BE2C (cell line): Measurements from ENCODE around the gene FAM117B.

Experiments used
- DNase-seq: peaks from one replicate; pipeline ENCODE4 v3.0.0-alpha.2; 2020
- H3K27me3 ChIP-seq: fragments of 250-450 bp; sonication (Bioruptor Pico); 2 replicates; pipeline ENCODE4 v1.5.1; 2020; ENCODE audit warnings: mild to moderate bottlenecking
- H3K36me3 ChIP-seq: fragments of 250-450 bp; sonication (Bioruptor Pico); 2 replicates; pipeline ENCODE4 v1.5.1; 2020; ENCODE audit warnings: mild to moderate bottlenecking
- H3K4me1 ChIP-seq: fragments of 250-450 bp; sonication (Bioruptor Pico); 2 replicates; pipeline ENCODE4 v1.5.1; 2020
- H3K4me3 ChIP-seq: 2 replicates; pipeline ENCODE4 v1.5.1; 2011; ENCODE audit warnings: low read depth, low read length
- H3K9me3 ChIP-seq: fragments of 250-450 bp; sonication (Bioruptor Pico); 2 replicates; pipeline ENCODE4 v1.5.1; 2020
- TF ChIP-seq, protein P1 (sequence below): IDR thresholded peaks from 2 replicates; pipeline ENCODE4 v1.5.1; 2012; ENCODE audit warnings: mild to moderate bottlenecking, low read depth, low read length

FAM117B gene

DNA sequence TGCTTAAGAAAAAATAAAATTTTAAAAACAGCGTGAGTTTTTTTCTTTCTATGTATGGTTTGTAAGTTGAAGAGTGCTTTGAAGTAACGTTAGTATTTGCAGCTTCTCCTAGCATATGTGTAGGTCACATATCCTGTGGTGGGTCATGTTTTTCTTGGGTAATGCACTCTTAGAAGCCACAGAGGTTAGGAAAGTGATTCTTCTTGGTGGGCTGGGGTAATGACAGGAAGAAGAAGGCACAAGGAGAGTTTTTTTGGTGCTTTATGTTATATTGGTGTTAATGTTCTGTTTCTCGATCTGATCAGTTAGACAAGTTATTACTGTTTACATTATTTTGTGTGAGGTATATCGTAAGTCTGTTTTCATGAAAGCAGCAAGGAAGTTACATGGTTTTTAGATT, 127.8 kb downstream of the FAM117B start:
- H3K4me3 ChIP-seq = no peak overlapping the region
- TF ChIP-seq, protein P1, sequence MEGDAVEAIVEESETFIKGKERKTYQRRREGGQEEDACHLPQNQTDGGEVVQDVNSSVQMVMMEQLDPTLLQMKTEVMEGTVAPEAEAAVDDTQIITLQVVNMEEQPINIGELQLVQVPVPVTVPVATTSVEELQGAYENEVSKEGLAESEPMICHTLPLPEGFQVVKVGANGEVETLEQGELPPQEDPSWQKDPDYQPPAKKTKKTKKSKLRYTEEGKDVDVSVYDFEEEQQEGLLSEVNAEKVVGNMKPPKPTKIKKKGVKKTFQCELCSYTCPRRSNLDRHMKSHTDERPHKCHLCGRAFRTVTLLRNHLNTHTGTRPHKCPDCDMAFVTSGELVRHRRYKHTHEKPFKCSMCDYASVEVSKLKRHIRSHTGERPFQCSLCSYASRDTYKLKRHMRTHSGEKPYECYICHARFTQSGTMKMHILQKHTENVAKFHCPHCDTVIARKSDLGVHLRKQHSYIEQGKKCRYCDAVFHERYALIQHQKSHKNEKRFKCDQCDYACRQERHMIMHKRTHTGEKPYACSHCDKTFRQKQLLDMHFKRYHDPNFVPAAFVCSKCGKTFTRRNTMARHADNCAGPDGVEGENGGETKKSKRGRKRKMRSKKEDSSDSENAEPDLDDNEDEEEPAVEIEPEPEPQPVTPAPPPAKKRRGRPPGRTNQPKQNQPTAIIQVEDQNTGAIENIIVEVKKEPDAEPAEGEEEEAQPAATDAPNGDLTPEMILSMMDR = no peak
- H3K27me3 ChIP-seq = no peaks in the 10 kb centered on the region
- H3K9me3 ChIP-seq = no peaks in the 10 kb centered on the region
- no peak for DNase-seq
- H3K36me3 ChIP-seq = peaks cover 3% of the 10 kb centered on the region; the same call in 1 of the 2 replicates
- H3K4me1 ChIP-seq = no peaks in the 10 kb centered on the region

DNA sequence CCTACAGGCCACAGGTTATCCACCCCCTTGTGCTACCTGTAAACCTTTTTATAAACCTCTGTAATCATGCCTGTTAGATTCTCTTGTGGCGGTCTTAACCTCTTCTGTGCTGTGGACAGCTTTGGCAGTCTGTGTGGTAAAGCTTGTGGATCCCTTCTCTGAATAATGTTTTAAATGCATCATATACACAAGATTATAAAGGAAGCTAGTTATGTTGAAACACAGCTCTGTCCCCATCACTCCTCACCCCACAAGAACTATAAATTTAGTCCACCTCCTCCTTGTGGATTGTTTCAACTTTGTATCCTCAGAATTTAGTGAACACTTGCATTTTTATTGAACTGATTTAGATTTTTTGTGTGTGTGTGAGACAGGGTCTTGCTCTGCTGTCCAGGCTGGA, 129.1 kb downstream of the FAM117B start:
- H3K4me1 ChIP-seq = no peaks in the 10 kb centered on the region
- TF ChIP-seq, protein P1 = no peak
- H3K4me3 ChIP-seq = no peak overlapping the region
- H3K9me3 ChIP-seq = no peaks in the 10 kb centered on the region
- H3K27me3 ChIP-seq = no peaks in the 10 kb centered on the region
- no peaks in the 10 kb centered on the region for H3K36me3 ChIP-seq
- DNase-seq = no peak

GRCh38 chr2:202764991-202765390, 130.2 kb downstream of the FAM117B start:
- no peaks in the 10 kb centered on the region for H3K36me3 ChIP-seq
- TF ChIP-seq, protein P1 = no peak
- H3K4me1 ChIP-seq = no peaks in the 10 kb centered on the region
- H3K9me3 ChIP-seq = no peaks in the 10 kb centered on the region
- H3K27me3 ChIP-seq = no peaks in the 10 kb centered on the region
- no peak overlapping the region for H3K4me3 ChIP-seq
- DNase-seq = no peak

- Histone ChIP-seq H3K4me3 (no peak overlapping the region), H3K27me3 (no peaks in the 10 kb centered on the region), H3K36me3 (no peaks in the 10 kb centered on the region), H3K4me1 (no peaks in the 10 kb centered on the region), H3K9me3 (no peaks in the 10 kb centered on the region)
- TF ChIP-seq, protein P1 = no peak
- DNase-seq = no peak
Observed at GRCh38 chr2:202765436-202765835, 130.7 kb downstream of the FAM117B start.

- H3K9me3 ChIP-seq = no peaks in the 10 kb centered on the region
- TF ChIP-seq, protein P1 = no peak
- no peaks in the 10 kb centered on the region for H3K4me1 ChIP-seq
- DNase-seq = no peak
- H3K36me3 ChIP-seq = no peaks in the 10 kb centered on the region
- no peak overlapping the region for H3K4me3 ChIP-seq
- no peaks in the 10 kb centered on the region for H3K27me3 ChIP-seq
Observed at GRCh38 chr2:202768273-202768672, 133.5 kb downstream of the FAM117B start.

- Histone ChIP-seq H3K4me3 (no peak overlapping the region), H3K4me1 (no peaks in the 10 kb centered on the region), H3K36me3 (no peaks in the 10 kb centered on the region), H3K9me3 (no peaks in the 10 kb centered on the region), H3K27me3 (no peaks in the 10 kb centered on the region)
- no peak for DNase-seq
- TF ChIP-seq, protein P1 = no peak
Observed at GRCh38 chr2:202769201-202769600, 134.4 kb downstream of the FAM117B start.
